GM21423 (cell line): Measurements from ENCODE around the gene RTL10.

Experiments
- ATAC-seq: cut with Tn5 transposase; IDR thresholded peaks from one replicate; pipeline ENCODE4 v1.9.1; 2021; ENCODE audit warnings: mild to moderate bottlenecking, moderate library complexity; ENCODE audit not compliant: unreplicated experiment

The RTL10 gene

GRCh38 chr22:19866665-19867009 lies 12.0 kb upstream of the RTL10 start:
- no peak for ATAC-seq

- ATAC-seq: no peak
Observed at GRCh38 chr22:19865141-19865829, 10.6 kb upstream of the RTL10 start.

GRCh38 chr22:19864538-19865106 lies 9.9 kb upstream of the RTL10 start:
- ATAC-seq: no peak

GRCh38 chr22:19863571-19863970 lies 8.9 kb upstream of the RTL10 start:
- ATAC-seq: no peak

GRCh38 chr22:19862619-19863246 lies 8.1 kb upstream of the RTL10 start:
- ATAC-seq: no peak

- no peak for ATAC-seq
Observed at GRCh38 chr22:19859861-19860510, 5.3 kb upstream of the RTL10 start.

GRCh38 chr22:19857382-19857781 lies 2.7 kb upstream of the RTL10 start:
- ATAC-seq: no peak

GRCh38 chr22:19855504-19856409 lies 1.1 kb upstream of the RTL10 start:
- ATAC-seq: peak; percentile 14

- ATAC-seq: peak; percentile 8
Observed at GRCh38 chr22:19853879-19854777, 546 bp downstream of the RTL10 start.

- no peak for ATAC-seq
Observed at GRCh38 chr22:19853058-19853878, 1.4 kb downstream of the RTL10 start.

GRCh38 chr22:19852177-19852781 lies 2.4 kb downstream of the RTL10 start:
- ATAC-seq: no peak

- ATAC-seq: no peak
Observed at GRCh38 chr22:19851291-19852176, 3.1 kb downstream of the RTL10 start.

- no peak for ATAC-seq
Observed at GRCh38 chr22:19850763-19851109, 3.9 kb downstream of the RTL10 start.

- ATAC-seq: no peak
Observed at GRCh38 chr22:19849835-19850762, 4.6 kb downstream of the RTL10 start.

GRCh38 chr22:19848298-19849224 lies 6.1 kb downstream of the RTL10 start:
- ATAC-seq: no peak

GRCh38 chr22:19847345-19847632 lies 7.4 kb downstream of the RTL10 start:
- ATAC-seq: no peak
